Adipose tissue (tissue), 3 donors: ENCODE results near the gene DDX59. TPM values are rescaled to one million over a fixed set of nuclear protein-coding genes. Genes with fewer than 3 reads are reported as not detected.

ENCODE experiments used
- polyA plus RNA-seq, 3 donors: library from polyadenylated mRNA; stranded (reverse); fragments of 200-250 nt; gene quantifications; one replicate each; pipeline ENCODE4 v1.2.3, GENCODE V29; 2013
- donor health status: healthy with polysubstance abuse.
- donor health status: Bipolar disorder and iron deficiency.
- donor health status: healthy.

The DDX59 gene
- polyA plus RNA-seq, 3 donors, result 10.1 to 27.1 (median 10.8) TPM

Other genes starting within 250 kb of the DDX59 start
- under 1 TPM in 2 of 3 donors, not detected in 1; 0.04 to 0.06 TPM for gene KIF14, start 49.2 kb downstream of the DDX59 start, polyA plus RNA-seq
- gene CAMSAP2, start 69.0 kb upstream of the DDX59 start, polyA plus RNA-seq, result 10 to 100 TPM in 2 of 3 donors, 1 to 10 TPM in 1; 2.3 to 12.6 (median 11.7) TPM
- gene GPR25, start 203.1 kb upstream of the DDX59 start, polyA plus RNA-seq, result under 1 TPM in 2 of 3 donors, not detected in 1; 0.14 to 0.27 TPM
- 10 to 100 TPM in 1 of 3 donors, 1 to 10 TPM in 1, under 1 TPM in 1; 0.34 to 11.4 (median 2.2) TPM for gene INAVA, start 225.0 kb upstream of the DDX59 start, polyA plus RNA-seq